GM13976 (cell line): ENCODE results near the gene HIVEP3.
"Not testable (repeated sequence)": the region's sequence is repeated elsewhere in the genome, so short reads cannot be mapped to it uniquely, and the experiment has no call there.

ENCODE experiments used
- DNase-seq: peaks from one replicate; pipeline ENCODE4 v3.0.0; 2012; ENCODE audit warnings: low spot score
- CTCF ChIP-seq: IDR thresholded peaks from 2 replicates; pipeline ENCODE4 v1.5.1; 2012; ENCODE audit warnings: borderline replicate concordance, mild to moderate bottlenecking; ENCODE audit not compliant: insufficient read depth; ENCODE audit errors: extremely low read depth, missing control alignments, control extremely low read depth
- in situ Hi-C: fragments of 300-500 bp; cut with MboI; formaldehyde crosslinking; loops from one replicate; pipeline ENCODE4 v1.12.0; 2022; ENCODE audit warnings: low sequenced_read_pairs, mixed read lengths, inconsistent platforms; ENCODE audit not compliant: unreplicated experiment

The HIVEP3 gene

GRCh38 chr1:41953291-41953690, 34.6 kb upstream of the HIVEP3 start:
- no peak for DNase-seq
- in situ Hi-C loops: no loop called here
- no peak for TF ChIP-seq CTCF

GRCh38 chr1:41952208-41952607, 33.5 kb upstream of the HIVEP3 start:
- no peak for TF ChIP-seq CTCF
- DNase-seq: no peak
- in situ Hi-C loops: no loop called here

GRCh38 chr1:41951492-41951891, 32.8 kb upstream of the HIVEP3 start:
- DNase-seq, in situ Hi-C loops: not testable (repeated sequence)

GRCh38 chr1:41950820-41951219, 32.1 kb upstream of the HIVEP3 start:
- in situ Hi-C loops: no loop called here
- DNase-seq: peak; percentile 41
- TF ChIP-seq CTCF: no peak

- DNase-seq, in situ Hi-C loops: not testable (repeated sequence)
Measured at GRCh38 chr1:41945946-41946345, 27.2 kb upstream of the HIVEP3 start.

GRCh38 chr1:41943717-41944116, 25.0 kb upstream of the HIVEP3 start:
- in situ Hi-C loops: no loop called here
- no peak for TF ChIP-seq CTCF
- DNase-seq: no peak

- in situ Hi-C loops: no loop called here
- DNase-seq: no peak
- TF ChIP-seq CTCF: no peak
Measured at GRCh38 chr1:41942278-41942677, 23.6 kb upstream of the HIVEP3 start.

- in situ Hi-C loops: no loop called here
- no peak for TF ChIP-seq CTCF
- DNase-seq: no peak
Measured at GRCh38 chr1:41941381-41941780, 22.7 kb upstream of the HIVEP3 start.
